Spleen (tissue), 3 donors: ENCODE data around the gene SESN2.

ENCODE experiments used
- POLR2A ChIP-seq, 3 donors: fragments of 450-650 bp; IDR thresholded peaks; one replicate each; pipeline ENCODE4 v1.5.1; 2017; ENCODE audit warnings: antibody characterized with exemption in 3 of 3, mild to moderate bottlenecking in 1 of 3
- POLR2AphosphoS5 ChIP-seq, 3 donors: sonication (generic); formaldehyde crosslinking; IDR thresholded peaks; one replicate each; pipeline ENCODE4 v1.5.1; 2017; ENCODE audit warnings: antibody characterized with exemption in 3 of 3

DNA sequence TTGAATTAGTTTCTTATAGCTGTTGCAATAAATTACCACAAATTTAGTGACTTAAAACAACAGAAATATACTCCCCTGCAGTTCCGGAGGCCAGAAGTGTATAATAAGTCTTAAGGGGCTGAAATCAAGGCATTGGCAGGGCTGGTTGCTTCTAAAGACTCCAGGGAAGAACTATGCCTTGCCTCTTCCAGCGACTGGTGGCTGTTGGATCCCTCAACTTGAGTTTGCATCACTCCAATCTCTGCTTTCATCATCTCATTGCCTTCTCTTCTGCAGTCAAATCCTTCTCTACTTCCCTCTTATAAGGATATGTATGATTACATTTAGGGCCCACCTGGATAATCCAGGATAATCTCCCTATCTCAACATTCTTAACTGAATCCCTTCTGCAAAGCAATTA lies 50.4 kb downstream of the SESN2 start:
- no peak for TF ChIP-seq POLR2A (IDR thresholded peaks at IDR 0.05)
- TF ChIP-seq POLR2AphosphoS5 (IDR thresholded peaks at IDR 0.05), result no peak
